HG02884 (cell line): ENCODE results near the gene CBR1.
"Not testable (repeated sequence)": the region's sequence is repeated elsewhere in the genome, so short reads cannot be mapped to it uniquely, and the experiment has no call there.

ENCODE experiments used
- ATAC-seq: cut with Tn5 transposase; IDR thresholded peaks from one replicate; pipeline ENCODE4 v1.9.1; 2021; ENCODE audit warnings: mild to moderate bottlenecking, moderate library complexity; ENCODE audit not compliant: unreplicated experiment

The CBR1 gene

GRCh38 chr21:36047139-36047538, 22.7 kb upstream of the CBR1 start:
- no peak for ATAC-seq

GRCh38 chr21:36048357-36048756, 21.5 kb upstream of the CBR1 start:
- no peak for ATAC-seq

GRCh38 chr21:36052860-36053714, 16.7 kb upstream of the CBR1 start:
- ATAC-seq = no peak

- ATAC-seq = no peak
Measured at GRCh38 chr21:36053715-36054062, 16.1 kb upstream of the CBR1 start.

- no peak for ATAC-seq
Measured at GRCh38 chr21:36055551-36055950, 14.3 kb upstream of the CBR1 start.

GRCh38 chr21:36059823-36060158, 10.0 kb upstream of the CBR1 start:
- peak; percentile 38 for ATAC-seq

GRCh38 chr21:36060159-36060921, 9.5 kb upstream of the CBR1 start, which contains the start of gene SETD4:
Gene SETD4 (minus strand): TSS chr21:36060526. CDS start chr21:36058888, 1,638 bp downstream.
- ATAC-seq = peak; percentile 81

- no peak for ATAC-seq
Measured at GRCh38 chr21:36061445-36061844, 8.4 kb upstream of the CBR1 start.

- ATAC-seq = no peak
Measured at GRCh38 chr21:36063375-36064084, 6.3 kb upstream of the CBR1 start.

- ATAC-seq = no peak
Measured at GRCh38 chr21:36064085-36064460, 5.8 kb upstream of the CBR1 start.

- no peak for ATAC-seq
Measured at GRCh38 chr21:36065497-36066036, 4.3 kb upstream of the CBR1 start.

GRCh38 chr21:36068748-36069398, 951 bp upstream of the CBR1 start:
- ATAC-seq = no peak

- no peak for ATAC-seq
Measured at GRCh38 chr21:36070999-36071398, 1.2 kb downstream of the CBR1 start.

- no peak for ATAC-seq
Measured at GRCh38 chr21:36072453-36073162, 2.8 kb downstream of the CBR1 start.

GRCh38 chr21:36073181-36073580, 3.4 kb downstream of the CBR1 start:
- ATAC-seq = no peak

- not testable (repeated sequence) for ATAC-seq
Measured at GRCh38 chr21:36073911-36074310, 4.1 kb downstream of the CBR1 start.

GRCh38 chr21:36075171-36075570, 5.3 kb downstream of the CBR1 start:
- ATAC-seq = no peak

GRCh38 chr21:36075953-36076352, 6.1 kb downstream of the CBR1 start:
- no peak for ATAC-seq

- no peak for ATAC-seq
Measured at GRCh38 chr21:36076878-36077655, 7.2 kb downstream of the CBR1 start.
